KOPT-K1 (cell line): ENCODE data around the gene MYO1G.

Experiments used
- H3K27ac ChIP-seq: fragments of 200-600 bp; sonication (generic); 2 replicates; pipeline ENCODE4 v1.5.1; 2016; ENCODE audit warnings: antibody characterized with exemption, mild to moderate bottlenecking, low read depth, low read length; ENCODE audit not compliant: poor library complexity, severe bottlenecking
- H3K36me3 ChIP-seq: fragments of 200-600 bp; sonication (generic); 2 replicates; pipeline ENCODE4 v1.5.1; 2017; ENCODE audit warnings: antibody characterized with exemption, mild to moderate bottlenecking, low read length, moderate library complexity; ENCODE audit not compliant: insufficient read depth
- H3K9me3 ChIP-seq: fragments of 200-600 bp; sonication (generic); 2 replicates; pipeline ENCODE4 v1.5.1; 2017; ENCODE audit warnings: antibody characterized with exemption, low read length, mild to moderate bottlenecking; ENCODE audit not compliant: insufficient read depth, poor library complexity, severe bottlenecking

The MYO1G gene

GRCh38 chr7:44967571-44968446, 11.0 kb downstream of the MYO1G start:
- H3K27ac ChIP-seq: no peak overlapping the region
- no peaks in the 10 kb centered on the region for H3K9me3 ChIP-seq
- peaks cover 99% of the 10 kb centered on the region for H3K36me3 ChIP-seq

DNA sequence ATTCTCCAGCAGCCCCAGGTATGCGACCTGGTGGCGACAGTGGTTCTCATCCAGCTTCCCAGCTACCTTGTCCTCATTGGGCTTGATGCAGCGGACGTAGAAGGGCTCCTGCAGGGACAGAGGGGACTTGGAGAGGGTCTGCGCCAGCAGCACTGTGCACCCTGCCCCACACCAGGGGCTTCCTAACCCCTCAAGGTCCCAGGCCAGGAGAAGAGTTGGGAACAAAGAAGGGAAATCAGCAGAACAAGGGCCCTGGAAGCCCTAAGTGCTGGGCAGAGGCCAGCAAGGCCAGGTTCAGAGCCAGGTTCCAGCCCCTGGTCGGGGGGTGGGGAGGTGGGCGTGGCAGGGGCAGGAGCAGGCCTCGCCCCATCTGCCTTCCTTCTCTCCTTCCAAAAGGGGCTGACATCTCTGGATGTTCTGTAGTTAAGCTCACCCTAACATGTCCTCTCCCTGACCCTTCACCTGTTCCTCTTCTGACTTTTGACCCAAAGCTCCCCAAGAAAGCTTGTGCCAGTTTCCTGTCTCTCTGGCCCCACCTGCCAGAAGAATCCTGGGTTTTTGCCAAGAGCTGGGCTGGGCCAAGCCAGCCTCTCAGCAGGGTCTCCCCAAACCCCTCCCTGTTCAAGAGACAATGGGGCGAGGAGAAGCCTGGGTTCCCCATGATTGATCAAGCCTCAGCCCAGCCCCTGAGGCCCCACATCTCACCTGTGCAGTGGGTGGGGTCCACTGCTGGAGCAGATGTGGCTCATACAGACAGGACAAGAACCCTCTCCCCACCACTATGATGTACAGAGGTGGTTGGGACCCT, 11.9 kb downstream of the MYO1G start:
- peaks cover 99% of the 10 kb centered on the region for H3K36me3 ChIP-seq
- no peaks in the 10 kb centered on the region for H3K9me3 ChIP-seq

GRCh38 chr7:44965937-44966730, 12.7 kb downstream of the MYO1G start:
- no peaks in the 10 kb centered on the region for H3K9me3 ChIP-seq
- H3K36me3 ChIP-seq: peaks cover 95% of the 10 kb centered on the region
- no peak overlapping the region for H3K27ac ChIP-seq

More for the DNA sequence above, 11.9 kb downstream of the MYO1G start:
- H3K27ac ChIP-seq: no peak overlapping the region

DNA sequence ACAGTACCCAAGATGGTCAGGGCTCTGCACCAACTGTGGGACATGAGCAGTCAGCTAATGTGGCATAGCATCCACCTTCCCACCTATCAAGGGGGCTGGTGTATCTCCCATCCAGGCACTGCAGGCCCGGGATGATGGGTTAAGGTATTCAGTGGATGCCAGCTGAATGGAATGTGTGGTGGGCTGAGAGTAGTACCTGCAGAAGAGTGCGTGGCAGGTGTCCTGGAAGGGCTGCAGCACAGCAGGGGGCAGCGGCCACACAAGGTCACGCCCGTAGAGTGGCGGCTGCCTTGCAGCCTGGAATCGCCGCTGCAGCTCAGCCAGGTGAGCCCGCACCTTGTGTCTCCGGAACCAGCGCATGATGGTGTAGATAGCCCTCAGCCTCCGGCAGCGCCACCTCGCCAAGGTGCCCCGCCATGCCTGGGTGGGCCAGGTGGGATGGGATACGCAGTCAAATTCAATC, 13.3 kb downstream of the MYO1G start:
- Histone ChIP-seq H3K27ac (no peak overlapping the region), H3K9me3 (no peaks in the 10 kb centered on the region), H3K36me3 (peaks cover 90% of the 10 kb centered on the region)

GRCh38 chr7:44964831-44965440, 13.9 kb downstream of the MYO1G start:
- Histone ChIP-seq H3K36me3 (peaks cover 90% of the 10 kb centered on the region), H3K27ac (no peak overlapping the region), H3K9me3 (no peaks in the 10 kb centered on the region)

GRCh38 chr7:44964384-44964830, 14.4 kb downstream of the MYO1G start:
- no peak overlapping the region for H3K27ac ChIP-seq
- no peaks in the 10 kb centered on the region for H3K9me3 ChIP-seq
- peaks cover 90% of the 10 kb centered on the region for H3K36me3 ChIP-seq

DNA sequence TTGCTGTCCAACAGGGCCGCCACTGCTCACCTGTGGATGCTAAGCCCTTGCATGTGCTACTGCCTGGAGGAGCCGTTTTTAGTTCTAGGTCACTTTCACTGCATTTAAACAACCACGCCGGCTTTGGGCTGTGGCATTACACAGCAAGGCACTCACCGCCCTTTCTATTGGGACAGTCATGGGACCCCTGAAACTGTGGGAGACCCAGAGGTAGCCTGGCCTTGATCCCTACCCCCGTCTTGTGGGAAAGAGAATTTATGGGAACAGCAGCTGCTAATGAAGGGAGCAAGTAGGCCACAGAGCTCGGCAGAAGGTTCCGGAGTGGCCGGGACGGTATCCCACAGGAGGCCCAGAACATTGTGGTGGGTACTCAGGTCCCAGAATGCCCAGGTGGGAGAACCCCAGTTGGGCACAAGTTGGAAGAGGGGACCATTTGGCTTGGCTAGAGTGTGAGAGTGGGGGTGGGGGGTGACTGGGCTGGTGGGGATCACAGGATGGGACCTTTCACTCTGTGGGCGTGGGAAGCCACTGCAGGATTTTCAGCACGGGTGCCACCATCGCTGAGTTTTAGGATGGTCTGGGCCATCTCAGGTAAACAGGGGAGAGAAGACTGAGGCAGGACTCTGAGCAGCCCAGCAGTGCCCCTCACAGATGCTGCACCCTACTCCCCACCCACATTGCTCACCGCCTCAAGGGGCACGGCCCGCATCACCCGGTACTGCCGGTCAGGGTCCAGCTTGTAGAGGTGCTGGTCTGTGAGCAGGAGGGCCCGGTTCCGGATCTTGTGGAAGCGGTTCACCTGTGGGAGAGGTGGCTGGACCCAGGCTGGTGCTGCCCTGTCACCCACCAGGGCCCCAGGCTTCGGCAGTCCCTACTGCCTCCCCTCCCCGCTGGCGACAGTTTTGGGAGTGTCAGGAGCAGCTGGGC, 15.2 kb downstream of the MYO1G start:
- H3K36me3 ChIP-seq: peaks cover 84% of the 10 kb centered on the region
- H3K27ac ChIP-seq: no peak overlapping the region
- H3K9me3 ChIP-seq: no peaks in the 10 kb centered on the region

- Histone ChIP-seq H3K27ac (no peak overlapping the region), H3K9me3 (no peaks in the 10 kb centered on the region), H3K36me3 (peaks cover 74% of the 10 kb centered on the region)
Observed at GRCh38 chr7:44962483-44963251, 16.1 kb downstream of the MYO1G start.

- Histone ChIP-seq H3K9me3 (no peaks in the 10 kb centered on the region), H3K36me3 (peaks cover 67% of the 10 kb centered on the region), H3K27ac (no peak overlapping the region)
Observed at GRCh38 chr7:44961844-44962482, 16.9 kb downstream of the MYO1G start.

GRCh38 chr7:44960011-44960580, 18.7 kb downstream of the MYO1G start:
- Histone ChIP-seq H3K36me3 (peaks cover 48% of the 10 kb centered on the region), H3K27ac (no peak overlapping the region)

GRCh38 chr7:44959433-44959951, 19.3 kb downstream of the MYO1G start:
- Histone ChIP-seq H3K36me3 (peaks cover 42% of the 10 kb centered on the region), H3K27ac (no peak overlapping the region), H3K9me3 (no peaks in the 10 kb centered on the region)

More at GRCh38 chr7:44960011-44960580, 18.7 kb downstream of the MYO1G start:
- H3K9me3 ChIP-seq: no peaks in the 10 kb centered on the region

- Histone ChIP-seq H3K9me3 (no peaks in the 10 kb centered on the region), H3K36me3 (peaks cover 35% of the 10 kb centered on the region), H3K27ac (no peak overlapping the region)
Observed at GRCh38 chr7:44958645-44959344, 20.0 kb downstream of the MYO1G start.
